H1 (cell line): ENCODE data around the gene MPND. TPM values are rescaled to one million over a fixed set of nuclear protein-coding genes. Genes with fewer than 3 reads are reported as not detected.

Experiments used
- CTCF ChIA-PET: fragments of 300-600 bp; sonication (Branson Sonifier 250); formaldehyde crosslinking; loops from one replicate; lab custom pipeline; 2021; ENCODE audit not compliant: partially characterized antibody; lab: Charles Lee
- POLR2A ChIA-PET: fragments of 300-600 bp; sonication (Branson Sonifier 250); formaldehyde crosslinking; loops from one replicate; lab custom pipeline; 2021; ENCODE audit warnings: inconsistent platforms; ENCODE audit not compliant: partially characterized antibody; lab: Charles Lee
- DNase-seq, 2 experiments: peaks; one replicate each; pipeline versions ENCODE4 v3.0.0 to v3.0.0-alpha.2; 2010 to 2022; ENCODE audit warnings: low spot score in 2 of 2, low read depth in 1 of 2, mixed read lengths in 1 of 2
- FAIRE-seq: peaks from 2 replicates; lab custom pipeline; 2011; peaks lifted over from hg19 to GRCh38; lab: Jason Lieb, UNC
- H2AFZ ChIP-seq: 2 replicates; pipeline ENCODE4 v1.8.1; 2012; ENCODE audit warnings: low read length, inconsistent platforms
- H2AK5ac ChIP-seq: 2 replicates; pipeline ENCODE4 v1.6.1; 2013; ENCODE audit warnings: low read depth, low read length
- H2BK120ac ChIP-seq: replicated peaks from 2 replicates; pipeline ENCODE3; 2013; ENCODE audit warnings: low read depth, low read length, inconsistent platforms
- H2BK12ac ChIP-seq: 2 replicates; pipeline ENCODE4 v1.6.1; 2013; ENCODE audit warnings: low read depth, low read length
- H2BK15ac ChIP-seq: 2 replicates; pipeline ENCODE4 v1.6.1; 2013; ENCODE audit warnings: low read length
- H2BK20ac ChIP-seq: 2 replicates; pipeline ENCODE4 v1.6.1; 2013; ENCODE audit warnings: low read length
- H2BK5ac ChIP-seq: 2 replicates; pipeline ENCODE4 v1.6.1; 2013; ENCODE audit warnings: low read depth, low read length
- H3K14ac ChIP-seq: 2 replicates; pipeline ENCODE4 v1.6.1; 2013; ENCODE audit warnings: inconsistent platforms; ENCODE audit not compliant: insufficient read length
- H3K18ac ChIP-seq: 2 replicates; pipeline ENCODE4 v1.6.1; 2013; ENCODE audit warnings: low read length; ENCODE audit errors: extremely low read depth
- H3K23ac ChIP-seq: 2 replicates; pipeline ENCODE4 v1.6.1; 2013; ENCODE audit warnings: inconsistent platforms; ENCODE audit not compliant: insufficient read length
- H3K23me2 ChIP-seq: 2 replicates; pipeline ENCODE4 v1.6.1; 2013; ENCODE audit warnings: low read depth, low read length
- H3K27ac ChIP-seq: 2 replicates; pipeline ENCODE4 v1.6.1; 2011; ENCODE audit warnings: low read depth, low read length, inconsistent platforms
- H3K27me3 ChIP-seq, 4 experiments: replicated peaks in 1 of 4; 1 replicate in 1 of 4; 2 replicates in 3 of 4; pipeline versions ENCODE4 v1.6.1 to v1.8.1; 2011 to 2013; ENCODE audit warnings: low read length in 3 of 4, mild to moderate bottlenecking in 3 of 4, inconsistent platforms in 2 of 4, mixed read lengths in 2 of 4, moderate library complexity in 1 of 4; ENCODE audit not compliant: control insufficient read depth in 3 of 4, insufficient read depth in 3 of 4; ENCODE audit errors: extremely low read depth in 1 of 4
- H3K36me3 ChIP-seq, 4 experiments: 2 replicates each; pipeline versions ENCODE4 v1.6.1 to v1.8.1; 2011 to 2013; ENCODE audit warnings: mild to moderate bottlenecking in 4 of 4, low read length in 3 of 4, moderate library complexity in 2 of 4, control low read depth in 1 of 4, inconsistent platforms in 1 of 4; ENCODE audit not compliant: insufficient read depth in 4 of 4, control insufficient read depth in 2 of 4
- H3K4ac ChIP-seq: replicated peaks from 2 replicates; pipeline ENCODE3; 2013; ENCODE audit warnings: low read length, low read depth, mixed read lengths, inconsistent platforms; ENCODE audit not compliant: insufficient read length
- H3K4me1 ChIP-seq, 4 experiments: replicated peaks in 1 of 4; 1 replicate in 1 of 4; 2 replicates in 3 of 4; pipeline versions ENCODE4 v1.6.1 to v1.8.1; 2011 to 2013; ENCODE audit warnings: low read length in 3 of 4, inconsistent platforms in 2 of 4, mixed read lengths in 1 of 4; ENCODE audit not compliant: insufficient read depth in 4 of 4, control insufficient read depth in 3 of 4
- H3K4me2 ChIP-seq, 2 experiments: 2 replicates each; pipeline versions ENCODE4 v1.6.1 to v1.8.1; 2011 to 2013; ENCODE audit warnings: low read depth in 2 of 2, low read length in 2 of 2, control low read depth in 1 of 2, inconsistent platforms in 1 of 2, mild to moderate bottlenecking in 1 of 2; ENCODE audit not compliant: insufficient read depth in 1 of 2
- H3K4me3 ChIP-seq, 4 experiments: fragments of 200-600, 300-600 bp in 1 of 4; sonication (generic), shearing (Covaris generic), sonication (Bioruptor Twin) in 1 of 4; 2 replicates each; pipeline versions ENCODE4 v1.5.1 to v1.8.1; 2011 to 2016; ENCODE audit warnings: low read length in 4 of 4, low read depth in 3 of 4, control low read depth in 2 of 4, inconsistent platforms in 2 of 4, mild to moderate bottlenecking in 2 of 4, mixed read lengths in 1 of 4, moderate library complexity in 1 of 4; ENCODE audit not compliant: insufficient read depth in 2 of 4; ENCODE audit errors: extremely low read depth in 1 of 4
- H3K56ac ChIP-seq: replicated peaks from 2 replicates; pipeline ENCODE3; 2013; ENCODE audit warnings: low read depth, mild to moderate bottlenecking, mixed read lengths, low read length, inconsistent platforms; ENCODE audit not compliant: insufficient read length
- H3K79me1 ChIP-seq: 2 replicates; pipeline ENCODE4 v1.6.1; 2013; ENCODE audit warnings: low read depth, low read length, control low read depth
- H3K79me2 ChIP-seq, 2 experiments: 2 replicates each; pipeline versions ENCODE4 v1.6.1 to v1.8.1; 2012 to 2013; ENCODE audit warnings: low read length in 2 of 2, mild to moderate bottlenecking in 2 of 2, inconsistent platforms in 1 of 2; ENCODE audit not compliant: insufficient read depth in 2 of 2, control insufficient read depth in 1 of 2
- H3K9ac ChIP-seq, 4 experiments: replicated peaks in 1 of 4; 1 replicate in 1 of 4; 2 replicates in 3 of 4; pipeline versions ENCODE4 v1.6.1 to v1.8.1; 2011 to 2013; ENCODE audit warnings: low read depth in 3 of 4, low read length in 3 of 4, control low read depth in 2 of 4, mild to moderate bottlenecking in 2 of 4, moderate library complexity in 2 of 4, inconsistent platforms in 1 of 4; ENCODE audit errors: extremely low read depth in 1 of 4
- H3K9me3 ChIP-seq, 2 experiments: 2 replicates each; pipeline versions ENCODE4 v1.6.1 to v1.8.1; 2012 to 2013; ENCODE audit warnings: mild to moderate bottlenecking in 2 of 2, moderate library complexity in 2 of 2, control low read depth in 1 of 2, inconsistent platforms in 1 of 2, low read depth in 1 of 2, low read length in 1 of 2, mixed read lengths in 1 of 2; ENCODE audit not compliant: insufficient read depth in 2 of 2
- H4K20me1 ChIP-seq, 2 experiments: replicated peaks in 1 of 2; 2 replicates each; pipeline versions ENCODE3 to v1.8.1; 2011 to 2013; ENCODE audit warnings: inconsistent platforms in 2 of 2, low read length in 2 of 2, mild to moderate bottlenecking in 1 of 2; ENCODE audit not compliant: insufficient read depth in 2 of 2, control insufficient read depth in 1 of 2
- H4K5ac ChIP-seq: 2 replicates; pipeline ENCODE4 v1.6.1; 2013; ENCODE audit warnings: low read length, low read depth, mixed read lengths, inconsistent platforms; ENCODE audit not compliant: insufficient read length
- H4K8ac ChIP-seq: 2 replicates; pipeline ENCODE4 v1.8.0; 2013; ENCODE audit warnings: mild to moderate bottlenecking, moderate library complexity, low read length, inconsistent platforms; ENCODE audit not compliant: insufficient read depth; ENCODE audit errors: extremely low read depth
- H4K91ac ChIP-seq: replicated peaks from 2 replicates; pipeline ENCODE3; 2013; ENCODE audit warnings: low read length, mixed read lengths, inconsistent platforms; ENCODE audit not compliant: insufficient read length
- BACH1 ChIP-seq: IDR thresholded peaks from 2 replicates; pipeline ENCODE4 v1.6.1; 2012; ENCODE audit warnings: low read length, improper control_type of control experiment
- BRCA1 ChIP-seq: IDR thresholded peaks from 2 replicates; pipeline ENCODE4 v1.6.1; 2012; ENCODE audit warnings: low read depth, low read length, improper control_type of control experiment
- CHD2 ChIP-seq: IDR thresholded peaks from 2 replicates; pipeline ENCODE4 v1.6.1; 2012; ENCODE audit warnings: low read length, improper control_type of control experiment
- CTBP2 ChIP-seq: IDR thresholded peaks from 2 replicates; pipeline ENCODE4 v1.7.0; 2011; ENCODE audit warnings: borderline replicate concordance, mild to moderate bottlenecking, moderate library complexity, mixed read lengths, low read length; ENCODE audit not compliant: insufficient read depth, insufficient read length
- EGR1 ChIP-seq: IDR thresholded peaks from 2 replicates; pipeline ENCODE4 v1.6.1; 2011; ENCODE audit warnings: low read depth, low read length, borderline replicate concordance
- HDAC2 ChIP-seq, 2 experiments: fragments of 300-600 bp in 1 of 2; sonication (generic) in 1 of 2; IDR thresholded peaks; 2 replicates each; pipeline ENCODE4 v1.6.1; 2011 to 2012; ENCODE audit warnings: low read depth in 2 of 2, low read length in 2 of 2, mild to moderate bottlenecking in 2 of 2, moderate library complexity in 2 of 2, borderline replicate concordance in 1 of 2, inconsistent platforms in 1 of 2
- HDAC6 ChIP-seq: IDR thresholded peaks from one replicate; pipeline ENCODE4 v1.7.1; 2012; ENCODE audit warnings: low read depth, mild to moderate bottlenecking, inconsistent platforms, low read length, moderate library complexity
- MAFK ChIP-seq: IDR thresholded peaks from 2 replicates; pipeline ENCODE4 v1.6.1; 2012; ENCODE audit warnings: low read depth, mild to moderate bottlenecking, improper control_type of control experiment, low read length
- POLR2A ChIP-seq, 2 experiments: IDR thresholded peaks; 1 replicate in 1 of 2; 2 replicates in 1 of 2; pipeline ENCODE4 v1.6.1; 2011; ENCODE audit warnings: low read depth in 2 of 2, low read length in 2 of 2, mild to moderate bottlenecking in 2 of 2; ENCODE audit errors: control extremely low read depth in 1 of 2
- POU5F1 ChIP-seq: IDR thresholded peaks from 2 replicates; pipeline ENCODE4 v1.6.1; 2011; ENCODE audit warnings: low read depth, mild to moderate bottlenecking, low read length, moderate library complexity
- SRF ChIP-seq: IDR thresholded peaks from 2 replicates; pipeline ENCODE4 v1.6.1; 2011; ENCODE audit warnings: mild to moderate bottlenecking, low read depth, low read length, moderate library complexity
- TBP ChIP-seq: IDR thresholded peaks from 2 replicates; pipeline ENCODE4 v1.6.1; 2011; ENCODE audit warnings: low read depth, low read length, improper control_type of control experiment
- WGBS, 2 experiments: shearing (Covaris generic) in 1 of 2; methylation state at CpG; one replicate each; pipeline versions ENCODE4 v1.1.6 to v1.1.7; 2013 to 2015; ENCODE audit warnings: low lambda C conversion rate in 2 of 2, mixed read lengths in 2 of 2, inconsistent platforms in 1 of 2, low coverage in 1 of 2, missing lambda C conversion rate in 1 of 2; ENCODE audit not compliant: insufficient replicate concordance in 2 of 2, insufficient coverage in 1 of 2, insufficient read length in 1 of 2; ENCODE audit errors: extremely low coverage in 1 of 2, missing lambda C conversion rate in 1 of 2; 5-methylcytosine and 5-hydroxymethylcytosine counted together
- polyA plus RNA-seq, 7 experiments: library from polyadenylated mRNA; depleted of rRNA in 3 of 7; stranded (reverse) in 5 of 7; unstranded in 2 of 7; fragments of >200 nt in 5 of 7; fragments of 200-250 nt in 2 of 7; gene quantifications; 1 replicate in 5 of 7; 2 replicates in 1 of 7; 4 replicates in 1 of 7; pipeline versions ENCODE4 v1.2.1 to v1.2.3, GENCODE V29; 2011 to 2013; ENCODE audit warnings: missing spikeins in 2 of 7, mixed read lengths in 2 of 7
- total RNA-seq: library from RNA; stranded (reverse); fragmentation: NEBNext Ultra II Directional; extraction: Animal tissue kit (Norgen Biotek cat#: 25700); gene quantifications from 2 replicates; pipeline ENCODE4 v1.2.1, GENCODE V29; 2021
- TF ChIP-seq, protein P1 (sequence below): IDR thresholded peaks from 2 replicates; pipeline ENCODE4 v1.6.1; 2012; ENCODE audit warnings: low read length, inconsistent platforms

MPND gene
- total and polyA plus RNA-seq, 2 of the 8 experiments (the other 6 are each of a cell fraction or from before 2014, with no cell fraction given), result 22.9 to 27.7 TPM

DNA sequence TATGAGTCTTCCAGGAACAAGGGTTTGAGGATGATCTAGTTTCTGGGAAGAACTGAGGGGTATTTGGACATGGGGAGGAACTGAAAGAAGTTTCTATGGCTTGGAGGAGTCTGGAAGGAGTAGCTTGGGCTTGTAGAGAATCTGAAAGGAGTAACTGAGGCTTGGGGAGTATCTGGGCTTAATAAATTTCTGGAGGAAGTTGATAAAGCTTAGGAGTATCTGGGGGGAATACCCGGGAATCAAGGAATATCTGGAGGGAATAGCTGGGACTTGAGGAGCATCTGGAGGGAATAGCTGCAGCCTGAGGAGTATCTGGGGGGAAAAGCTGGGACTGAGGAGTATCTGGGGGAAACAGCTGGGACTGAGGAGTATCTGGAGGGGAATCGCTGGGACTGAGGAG is 22.9 kb upstream of the MPND start:
- Histone ChIP-seq H2AK5ac (no peak overlapping the region), H3K56ac (no peak overlapping the region), H4K5ac (no peak overlapping the region), H3K9ac (no peak overlapping the region), H2BK15ac (no peak overlapping the region), H2BK12ac (no peak overlapping the region), H3K79me1 (no peaks in the 10 kb centered on the region), H3K4ac (no peak overlapping the region), H4K91ac (no peak overlapping the region), H3K23me2 (no peaks in the 10 kb centered on the region; the same call in 1 of the 2 replicates), H3K4me3 (no peak overlapping the region), H3K27me3 (no peaks in the 10 kb centered on the region), H3K9me3 (peaks cover 0 to 4% of the 10 kb centered on the region in 2 experiments; a peak in 2 of 4 replicates), H4K20me1 (peaks cover 3 to 4% of the 10 kb centered on the region in 2 experiments), H3K23ac (no peak overlapping the region), H3K14ac (no peak overlapping the region), H2AFZ (no peak overlapping the region), H2BK5ac (no peak overlapping the region), H3K18ac (no peak overlapping the region), H3K36me3 (peaks cover 3 to 41% (median 15%) of the 10 kb centered on the region in 4 experiments; a peak in 7 of 8 replicates), H3K79me2 (no peaks in the 10 kb centered on the region), H4K8ac (no peak overlapping the region), H3K27ac (no peak overlapping the region), H2BK120ac (no peak overlapping the region), H3K4me2 (no peak overlapping the region), H2BK20ac (no peak overlapping the region), H3K4me1 (no peaks in the 10 kb centered on the region)
- POLR2A ChIA-PET, result interaction anchor here (0.8 to 7.4 kb wide), 6 partner anchors 12 to 86 kb away, joined by 3 to 86 read pairs (median 4); partner anchors contain the start of genes FSD1 and MPND
- FAIRE-seq, result no peak
- DNase-seq, result no peak
- 96% methylated on average over 2 of the region's 2 CpGs; no CpG with 5 or more reads in 1 of the 2 experiments for WGBS, 2 experiments
- CTCF ChIA-PET, result interaction anchor here (0.6 to 8.2 kb wide), 7 partner anchors 18 to 124 kb away, joined by 3 to 71 read pairs (median 3); partner anchors contain the start of genes SH3GL1 and STAP2
- TF ChIP-seq TBP (no peak), EGR1 (no peak), BRCA1 (no peak), CHD2 (no peak), CTBP2 (no peak), MAFK (no peak), POLR2A (IDR thresholded peaks at IDR 0.05; ENCODE audit: control extremely low read depth in 1 of 2, low read depth in 2 of 2, low read length in 2 of 2) (no peak), HDAC2 (IDR thresholded peaks at IDR 0.05; ENCODE audit: borderline replicate concordance in 1 of 2, low read depth in 2 of 2, low read length in 2 of 2) (no peak), HDAC6 (no peak), SRF (no peak), POU5F1 (no peak), BACH1 (no peak)
- TF ChIP-seq, protein P1, sequence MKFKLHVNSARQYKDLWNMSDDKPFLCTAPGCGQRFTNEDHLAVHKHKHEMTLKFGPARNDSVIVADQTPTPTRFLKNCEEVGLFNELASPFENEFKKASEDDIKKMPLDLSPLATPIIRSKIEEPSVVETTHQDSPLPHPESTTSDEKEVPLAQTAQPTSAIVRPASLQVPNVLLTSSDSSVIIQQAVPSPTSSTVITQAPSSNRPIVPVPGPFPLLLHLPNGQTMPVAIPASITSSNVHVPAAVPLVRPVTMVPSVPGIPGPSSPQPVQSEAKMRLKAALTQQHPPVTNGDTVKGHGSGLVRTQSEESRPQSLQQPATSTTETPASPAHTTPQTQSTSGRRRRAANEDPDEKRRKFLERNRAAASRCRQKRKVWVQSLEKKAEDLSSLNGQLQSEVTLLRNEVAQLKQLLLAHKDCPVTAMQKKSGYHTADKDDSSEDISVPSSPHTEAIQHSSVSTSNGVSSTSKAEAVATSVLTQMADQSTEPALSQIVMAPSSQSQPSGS, result no peak
